ENCODE measurements around the gene ACTR10. TPM values are rescaled to one million over a fixed set of nuclear protein-coding genes. Genes with fewer than 3 reads are reported as not detected.

The ACTR10 gene
- total and polyA plus RNA-seq, 2 of the 8 experiments (the other 6 are each of a cell fraction or from before 2014, with no cell fraction given), result 15.4 to 34.6 TPM

- Histone ChIP-seq H3K4me2 (ENCODE audit: insufficient read depth in 1 of 2, low read depth in 2 of 2, low read length in 2 of 2) (no peak overlapping the region), H3K27me3 (replicated peaks in 1 of 4; ENCODE audit: control insufficient read depth in 3 of 4, extremely low read depth in 1 of 4, insufficient read depth in 3 of 4, low read length in 3 of 4) (no peaks in the 10 kb centered on the region), H2BK15ac (ENCODE audit: low read length) (no peak overlapping the region), H3K23ac (ENCODE audit: insufficient read length) (no peak overlapping the region), H4K8ac (ENCODE audit: extremely low read depth, insufficient read depth, low read length) (no peak overlapping the region), H3K23me2 (ENCODE audit: low read depth, low read length) (no peaks in the 10 kb centered on the region), H4K20me1 (replicated peaks in 1 of 2; ENCODE audit: control insufficient read depth in 1 of 2, insufficient read depth in 2 of 2, low read length in 2 of 2) (peaks cover 0 to 3% of the 10 kb centered on the region in 2 experiments), H3K36me3 (ENCODE audit: control insufficient read depth in 2 of 4, insufficient read depth in 4 of 4, low read length in 3 of 4) (peaks cover 19 to 96% (median 63%) of the 10 kb centered on the region in 4 experiments), H3K9ac (replicated peaks in 1 of 4; ENCODE audit: extremely low read depth in 1 of 4, low read depth in 3 of 4, low read length in 3 of 4) (no peak overlapping the region), H2BK20ac (ENCODE audit: low read length) (no peak overlapping the region), H4K91ac (replicated peaks; ENCODE audit: insufficient read length, low read length) (no peak overlapping the region), H3K18ac (ENCODE audit: extremely low read depth, low read length) (no peak overlapping the region), H3K4ac (replicated peaks; ENCODE audit: insufficient read length, low read depth, low read length) (no peak overlapping the region), H2AK5ac (ENCODE audit: low read depth, low read length) (no peak overlapping the region), H3K56ac (replicated peaks; ENCODE audit: insufficient read length, low read depth, low read length) (no peak overlapping the region), H3K79me2 (ENCODE audit: control insufficient read depth in 1 of 2, insufficient read depth in 2 of 2, low read length in 2 of 2) (no peaks in the 10 kb centered on the region), H3K27ac (ENCODE audit: low read depth, low read length) (no peak overlapping the region), H3K14ac (ENCODE audit: insufficient read length) (no peak overlapping the region), H3K79me1 (ENCODE audit: low read depth, low read length) (no peaks in the 10 kb centered on the region; the same call in 1 of the 2 replicates), H3K4me3 (ENCODE audit: extremely low read depth in 1 of 4, insufficient read depth in 2 of 4, low read depth in 3 of 4, low read length in 4 of 4) (no peak overlapping the region), H2BK12ac (ENCODE audit: low read depth, low read length) (no peak overlapping the region), H3K9me3 (ENCODE audit: insufficient read depth in 2 of 2, low read depth in 1 of 2, low read length in 1 of 2) (no peaks in the 10 kb centered on the region), H2BK5ac (ENCODE audit: low read depth, low read length) (no peak overlapping the region), H2AFZ (ENCODE audit: low read length) (no peak overlapping the region), H2BK120ac (replicated peaks; ENCODE audit: low read depth, low read length) (no peak overlapping the region), H3K4me1 (replicated peaks in 1 of 4; ENCODE audit: control insufficient read depth in 3 of 4, insufficient read depth in 4 of 4, low read length in 3 of 4) (no peaks in the 10 kb centered on the region), H4K5ac (ENCODE audit: insufficient read length, low read depth, low read length) (no peak overlapping the region)
- FAIRE-seq, result no peak
- TF ChIP-seq TEAD4 (IDR thresholded peaks at IDR 0.05; ENCODE audit: low read depth, low read length), result no peak
- no peak for TF ChIP-seq SP2 (IDR thresholded peaks at IDR 0.05; ENCODE audit: low read length)
- no peak for TF ChIP-seq RFX5 (IDR thresholded peaks at IDR 0.05; ENCODE audit: borderline replicate concordance, low read depth, low read length)
- TF ChIP-seq POLR2A (IDR thresholded peaks at IDR 0.05; ENCODE audit: control extremely low read depth in 1 of 2, low read depth in 2 of 2, low read length in 2 of 2), result peak in 1 of 2 experiments; percentile 28; a peak in 2 of 3 replicates
- no peak for TF ChIP-seq KDM1A (IDR thresholded peaks at IDR 0.05; ENCODE audit: borderline replicate concordance, low read length)
- no peak for TF ChIP-seq FOSL1 (IDR thresholded peaks at IDR 0.05; ENCODE audit: insufficient read depth, low read depth, low read length)
- ChIA-PET CTCF (ENCODE audit: partially characterized antibody) (no interaction called here), POLR2A (ENCODE audit: partially characterized antibody) (interaction anchor here (1.2 to 4.7 kb wide), 7 partner anchors 9 to 33 kb away, joined by 3 to 25 read pairs (median 6); partner anchors contain the start of genes ARID4A and PSMA3)
- no peak for DNase-seq (ENCODE audit: low read depth in 1 of 2, low spot score in 2 of 2)
Measured at GRCh38 chr14:58265401-58265800, 65.5 kb downstream of the ACTR10 start.
